Islet precursor cell (in vitro differentiated cells): ENCODE results near the gene SMARCD3.

Source experiments
- DNase-seq: peaks from one replicate; pipeline ENCODE4 v3.0.0-alpha.2; 2018

SMARCD3 gene

GRCh38 chr7:151248346-151249033 is at the start of gene SMARCD3:
SMARCD3 (minus strand) TSS chr7:151248694; CDS start chr7:151248562, 132 bp downstream.
- DNase-seq = peak; percentile 91

GRCh38 chr7:151296202-151296992 is 47.9 kb upstream of the SMARCD3 start:
- no peak for DNase-seq

GRCh38 chr7:151292850-151293249 is 44.4 kb upstream of the SMARCD3 start:
- DNase-seq = no peak

- DNase-seq = no peak
Measured at GRCh38 chr7:151291206-151291605, 42.7 kb upstream of the SMARCD3 start.

- no peak for DNase-seq
Measured at GRCh38 chr7:151290355-151290760, 41.9 kb upstream of the SMARCD3 start.

- DNase-seq = no peak
Measured at GRCh38 chr7:151289891-151290290, 41.4 kb upstream of the SMARCD3 start.

GRCh38 chr7:151286148-151286547 is 37.7 kb upstream of the SMARCD3 start:
- no peak for DNase-seq

- DNase-seq = no peak
Measured at GRCh38 chr7:151283302-151283701, 34.8 kb upstream of the SMARCD3 start.

- no peak for DNase-seq
Measured at GRCh38 chr7:151282111-151282510, 33.6 kb upstream of the SMARCD3 start.

GRCh38 chr7:151281686-151282085 is 33.2 kb upstream of the SMARCD3 start:
- no peak for DNase-seq

- no peak for DNase-seq
Measured at GRCh38 chr7:151280388-151281019, 32.0 kb upstream of the SMARCD3 start.

- no peak for DNase-seq
Measured at GRCh38 chr7:151279868-151280267, 31.4 kb upstream of the SMARCD3 start.

GRCh38 chr7:151278949-151279348 is 30.5 kb upstream of the SMARCD3 start:
- no peak for DNase-seq

- no peak for DNase-seq
Measured at GRCh38 chr7:151277631-151278030, 29.1 kb upstream of the SMARCD3 start.

- peak; percentile 74 for DNase-seq
Measured at GRCh38 chr7:151276666-151277590, 28.4 kb upstream of the SMARCD3 start.

- no peak for DNase-seq
Measured at GRCh38 chr7:151275813-151276577, 27.5 kb upstream of the SMARCD3 start.

- DNase-seq = peak; percentile 50
Measured at GRCh38 chr7:151274936-151275812, 26.7 kb upstream of the SMARCD3 start.

- DNase-seq = no peak
Measured at GRCh38 chr7:151274396-151274795, 25.9 kb upstream of the SMARCD3 start.

GRCh38 chr7:151273651-151274390 is 25.3 kb upstream of the SMARCD3 start:
- DNase-seq = no peak

- DNase-seq = no peak
Measured at GRCh38 chr7:151272877-151273276, 24.4 kb upstream of the SMARCD3 start.
